GM23338 (cell line): ENCODE measurements around the gene CCDC30. TPM values are rescaled to one million over a fixed set of nuclear protein-coding genes. Genes with fewer than 3 reads are reported as not detected.
"Not testable (repeated sequence)": the region's sequence is repeated elsewhere in the genome, so short reads cannot be mapped to it uniquely, and the experiment has no call there.

Experiments
- ATAC-seq: fragments of 200-7000 bp; cut with Tn5 transposase; 3 replicates; pipeline ENCODE4 v1.9.1; 2020
- DNase-seq: peaks from one replicate; pipeline ENCODE4 v3.0.0-alpha.2; 2015; ENCODE audit warnings: low spot score
- H2AFZ ChIP-seq: fragments of 200-600 bp; sonication (generic); 2 replicates; pipeline ENCODE4 v1.8.0; 2016; ENCODE audit warnings: antibody characterized with exemption, mild to moderate bottlenecking, moderate library complexity
- H3F3A ChIP-seq: fragments of 200-600 bp; sonication (generic); replicated peaks from 2 replicates; pipeline ENCODE4 v1.8.0; 2017; ENCODE audit warnings: antibody characterized with exemption, mixed run types, low read depth
- H3K27ac ChIP-seq: fragments of 200-600 bp; sonication (generic); 2 replicates; pipeline ENCODE4 v1.6.1; 2016; ENCODE audit warnings: low read depth
- H3K27me3 ChIP-seq: fragments of 200-600 bp; sonication (generic); 2 replicates; pipeline ENCODE4 v1.8.0; 2016; ENCODE audit warnings: mild to moderate bottlenecking, mixed run types, moderate library complexity; ENCODE audit not compliant: insufficient read depth
- H3K36me3 ChIP-seq: fragments of 200-600 bp; sonication (generic); 2 replicates; pipeline ENCODE4 v1.8.0; 2016; ENCODE audit warnings: mild to moderate bottlenecking; ENCODE audit not compliant: insufficient read depth
- H3K4me1 ChIP-seq: fragments of 200-600 bp; sonication (generic); 2 replicates; pipeline ENCODE4 v1.8.0; 2016; ENCODE audit warnings: mild to moderate bottlenecking, moderate library complexity; ENCODE audit not compliant: insufficient read depth
- H3K4me2 ChIP-seq: fragments of 200-600 bp; sonication (generic); 2 replicates; pipeline ENCODE4 v1.7.1; 2017; ENCODE audit warnings: mixed run types
- H3K4me3 ChIP-seq: fragments of 200-600 bp; sonication (generic); 2 replicates; pipeline ENCODE4 v1.6.1; 2016; ENCODE audit warnings: mixed run types
- H3K79me2 ChIP-seq: fragments of 200-600 bp; sonication (generic); replicated peaks from 2 replicates; pipeline ENCODE4 v1.8.0; 2017; ENCODE audit warnings: mild to moderate bottlenecking; ENCODE audit not compliant: insufficient read depth
- H3K9me2 ChIP-seq: fragments of 200-600 bp; sonication (generic); 2 replicates; pipeline ENCODE4 v1.8.0; 2017; ENCODE audit not compliant: insufficient read depth
- H4K20me1 ChIP-seq: fragments of 200-600 bp; sonication (generic); replicated peaks from 2 replicates; pipeline ENCODE4 v1.8.0; 2017; ENCODE audit warnings: mild to moderate bottlenecking; ENCODE audit not compliant: insufficient read depth
- H3K27ac Mint-ChIP-seq: 2 replicates; pipeline ENCODE4 v1.8.0; 2020; ENCODE audit warnings: inconsistent platforms, mild to moderate bottlenecking, moderate library complexity, mixed read lengths
- H3K27me3 Mint-ChIP-seq: 3 replicates; pipeline ENCODE4 v1.8.0; 2022; ENCODE audit warnings: low read depth, mild to moderate bottlenecking, moderate library complexity, mixed read lengths, inconsistent platforms; ENCODE audit not compliant: insufficient read depth, poor library complexity
- H3K36me3 Mint-ChIP-seq: 3 replicates; pipeline ENCODE4 v1.8.0; 2021; ENCODE audit warnings: low read depth, mild to moderate bottlenecking, inconsistent platforms, moderate library complexity, mixed read lengths
- H3K4me1 Mint-ChIP-seq: 3 replicates; pipeline ENCODE4 v1.8.0; 2020; ENCODE audit warnings: mild to moderate bottlenecking, inconsistent platforms, mixed read lengths
- H3K4me3 Mint-ChIP-seq: 3 replicates; pipeline ENCODE4 v1.8.0; 2021; ENCODE audit warnings: moderate library complexity, mild to moderate bottlenecking, inconsistent platforms, mixed read lengths
- H3K9me3 Mint-ChIP-seq: 3 replicates; pipeline ENCODE4 v1.8.0; 2020; ENCODE audit warnings: moderate library complexity, mild to moderate bottlenecking, inconsistent platforms, mixed read lengths
- CREB1 ChIP-seq: fragments of 250-450 bp; sonication (Bioruptor Pico); IDR thresholded peaks from 2 replicates; pipeline ENCODE4 v1.5.0; 2020; ENCODE audit warnings: low read depth, mild to moderate bottlenecking, moderate library complexity
- CTCF ChIP-seq, 2 experiments: fragments of 200-600 bp in 1 of 2; sonication (generic) in 1 of 2; conservative IDR thresholded peaks; 2 replicates each; pipeline versions ENCODE4 v1.5.1 to v1.6.1; 2016 to 2017; ENCODE audit warnings: antibody characterized with exemption in 2 of 2, low read depth in 2 of 2, mild to moderate bottlenecking in 2 of 2, moderate library complexity in 1 of 2
- EZH2 ChIP-seq: fragments of 200-600 bp; sonication (generic); IDR thresholded peaks from one replicate; pipeline ENCODE4 v1.8.0; 2017; ENCODE audit warnings: antibody characterized with exemption, mild to moderate bottlenecking, low read depth; ENCODE audit not compliant: unreplicated experiment
- EZH2phosphoT487 ChIP-seq: fragments of 200-600 bp; sonication (generic); IDR thresholded peaks from one replicate; pipeline ENCODE4 v1.8.1; 2018; ENCODE audit warnings: antibody characterized with exemption; ENCODE audit not compliant: unreplicated experiment
- NANOG ChIP-seq: IDR thresholded peaks from 2 replicates; pipeline ENCODE4 v1.6.1; 2016; ENCODE audit warnings: antibody characterized with exemption, borderline replicate concordance
- ZNF462 ChIP-seq: fragments of 250-450 bp; sonication (Bioruptor Pico); IDR thresholded peaks from 2 replicates; pipeline ENCODE4 v1.5.0; 2020; ENCODE audit warnings: mild to moderate bottlenecking, moderate library complexity
- polyA plus RNA-seq: library from polyadenylated mRNA; unstranded; fragments of >200 nt; fragmentation: Nextera tagmentation; extraction: Ambion mirVana; gene quantifications from 2 replicates; pipeline ENCODE4 v1.2.1, GENCODE V29; 2016
- total RNA-seq: library from RNA; depleted of rRNA; stranded (reverse); fragments of >200 nt; shearing (Covaris generic); gene quantifications from 2 replicates; pipeline ENCODE4 v1.2.3, GENCODE V29; 2014

CCDC30 gene
- total and polyA plus RNA-seq, 2 experiments from 2014 or later: 0.56 to 1.8 TPM

GRCh38 chr1:42490237-42490636, 27.2 kb downstream of the CCDC30 start (continued):
- TF ChIP-seq ZNF462: no peak
- no peak for TF ChIP-seq EZH2phosphoT487
- TF ChIP-seq EZH2: no peak
- TF ChIP-seq NANOG: no peak
- TF ChIP-seq CREB1: no peak
- TF ChIP-seq CTCF (conservative IDR thresholded peaks at IDR 0.05; ENCODE audit: low read depth in 2 of 2): no peak

- H3K27ac Mint-ChIP-seq, H3K27ac ChIP-seq, H3K4me1 Mint-ChIP-seq, ATAC-seq, H3F3A ChIP-seq, H3K79me2 ChIP-seq, H3K27me3 ChIP-seq, H3K4me3 ChIP-seq, H3K4me1 ChIP-seq, DNase-seq, H2AFZ ChIP-seq, H3K4me3 Mint-ChIP-seq, H3K27me3 Mint-ChIP-seq, H4K20me1 ChIP-seq, H3K4me2 ChIP-seq, H3K9me2 ChIP-seq: not testable (repeated sequence)
- Mint-ChIP-seq H3K9me3 (peaks cover 71% of the 10 kb centered on the region), H3K36me3 (peaks cover 35% of the 10 kb centered on the region)
- peaks cover 32% of the 10 kb centered on the region for H3K36me3 ChIP-seq
These were observed 38.9 kb downstream of the CCDC30 start for GRCh38 chr1:42502031-42502430.
